Fibroblast of mammary gland (primary cell): ENCODE results near the gene NAT16.

ENCODE experiments used
- DNase-seq: peaks from one replicate; pipeline ENCODE4 v3.0.0-alpha.2; 2010; ENCODE audit warnings: low read depth
- H3K4me3 ChIP-seq: 2 replicates; pipeline ENCODE4 v1.5.1; 2011; ENCODE audit warnings: low read depth, mild to moderate bottlenecking, low read length, moderate library complexity; ENCODE audit not compliant: control insufficient read depth
- CTCF ChIP-seq: conservative IDR thresholded peaks from 2 replicates; pipeline ENCODE4 v1.5.1; 2011; ENCODE audit warnings: low read depth, low read length, inconsistent platforms; ENCODE audit not compliant: control insufficient read depth, insufficient read depth

Gene NAT16

GRCh38 chr7:101164071-101164840 lies 15.8 kb downstream of the NAT16 start:
- peak overlapping the region; percentile 16 for H3K4me3 ChIP-seq
- no peak for TF ChIP-seq CTCF
- DNase-seq, result peak; percentile 51

GRCh38 chr7:101163279-101164070 lies 16.6 kb downstream of the NAT16 start:
- DNase-seq, result no peak
- peak overlapping the region; percentile 25 for H3K4me3 ChIP-seq
- TF ChIP-seq CTCF, result no peak

GRCh38 chr7:101162551-101163278 lies 17.4 kb downstream of the NAT16 start:
- H3K4me3 ChIP-seq, result no peak overlapping the region
- no peak for TF ChIP-seq CTCF
- peak; percentile 57 for DNase-seq

GRCh38 chr7:101161692-101162471 lies 18.2 kb downstream of the NAT16 start:
- no peak for DNase-seq
- no peak for TF ChIP-seq CTCF
- H3K4me3 ChIP-seq, result no peak overlapping the region

- H3K4me3 ChIP-seq, result no peak overlapping the region
- no peak for DNase-seq
- TF ChIP-seq CTCF, result no peak
These were observed 19.2 kb downstream of the NAT16 start for GRCh38 chr7:101160910-101161309.
